Vagina (tissue), 2 donors: ENCODE results near the gene GPX1.

Experiments
- POLR2A ChIP-seq, 2 donors: fragments of 450-650 bp; IDR thresholded peaks; one replicate each; pipeline ENCODE4 v1.6.1; 2017; ENCODE audit warnings: antibody characterized with exemption in 2 of 2, mild to moderate bottlenecking in 2 of 2, moderate library complexity in 2 of 2
- POLR2AphosphoS5 ChIP-seq, 2 donors: sonication (generic); formaldehyde crosslinking; IDR thresholded peaks; one replicate each; pipeline ENCODE4 v1.9.0; 2017; ENCODE audit warnings: antibody characterized with exemption in 2 of 2, mild to moderate bottlenecking in 2 of 2, low read depth in 1 of 2; ENCODE audit not compliant: insufficient read depth in 1 of 2
- TF ChIP-seq, protein P1 (sequence below), 3 experiments: fragments of 450-650 bp in 2 of 3; fragments of 200-600 bp in 1 of 3; sonication (generic) in 1 of 3; IDR thresholded peaks; one replicate each; pipeline ENCODE4 v1.5.1; 2017 to 2019; ENCODE audit warnings: antibody characterized with exemption in 3 of 3, mild to moderate bottlenecking in 2 of 3, moderate library complexity in 2 of 3

DNA sequence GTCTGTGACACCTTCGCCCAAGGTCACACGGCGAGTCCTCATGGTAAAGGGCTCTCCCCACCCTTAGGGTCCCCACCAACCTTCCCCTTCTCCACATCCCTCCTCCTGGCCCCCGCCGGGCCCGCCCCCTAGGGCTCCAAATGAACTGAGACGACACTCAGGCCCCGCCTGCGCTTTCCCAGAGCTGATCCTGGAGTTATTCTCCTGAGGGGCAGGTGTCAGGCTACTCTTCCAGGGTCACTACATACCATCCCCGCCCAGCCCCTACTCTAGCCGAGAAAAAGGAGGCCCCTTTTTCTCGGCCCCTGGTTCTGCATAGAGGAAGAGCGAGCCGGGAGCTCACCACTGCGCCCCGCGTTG, 18.6 kb downstream of the GPX1 start:
- TF ChIP-seq, protein P1, sequence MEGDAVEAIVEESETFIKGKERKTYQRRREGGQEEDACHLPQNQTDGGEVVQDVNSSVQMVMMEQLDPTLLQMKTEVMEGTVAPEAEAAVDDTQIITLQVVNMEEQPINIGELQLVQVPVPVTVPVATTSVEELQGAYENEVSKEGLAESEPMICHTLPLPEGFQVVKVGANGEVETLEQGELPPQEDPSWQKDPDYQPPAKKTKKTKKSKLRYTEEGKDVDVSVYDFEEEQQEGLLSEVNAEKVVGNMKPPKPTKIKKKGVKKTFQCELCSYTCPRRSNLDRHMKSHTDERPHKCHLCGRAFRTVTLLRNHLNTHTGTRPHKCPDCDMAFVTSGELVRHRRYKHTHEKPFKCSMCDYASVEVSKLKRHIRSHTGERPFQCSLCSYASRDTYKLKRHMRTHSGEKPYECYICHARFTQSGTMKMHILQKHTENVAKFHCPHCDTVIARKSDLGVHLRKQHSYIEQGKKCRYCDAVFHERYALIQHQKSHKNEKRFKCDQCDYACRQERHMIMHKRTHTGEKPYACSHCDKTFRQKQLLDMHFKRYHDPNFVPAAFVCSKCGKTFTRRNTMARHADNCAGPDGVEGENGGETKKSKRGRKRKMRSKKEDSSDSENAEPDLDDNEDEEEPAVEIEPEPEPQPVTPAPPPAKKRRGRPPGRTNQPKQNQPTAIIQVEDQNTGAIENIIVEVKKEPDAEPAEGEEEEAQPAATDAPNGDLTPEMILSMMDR (IDR thresholded peaks at IDR 0.05): no peak
- TF ChIP-seq POLR2AphosphoS5 (IDR thresholded peaks at IDR 0.05; ENCODE audit: insufficient read depth in 1 of 2, low read depth in 1 of 2) (no peak), POLR2A (IDR thresholded peaks at IDR 0.05) (no peak)
